ENCODE results near the gene DNAJB8. TPM values are rescaled to one million over a fixed set of nuclear protein-coding genes. Genes with fewer than 3 reads are reported as not detected.

DNAJB8 gene
- total and polyA plus RNA-seq, 9 of the 15 experiments (the other 6 are each of a cell fraction or from before 2014, with no cell fraction given): not detected

- TF ChIP-seq KDM5B (IDR thresholded peaks at IDR 0.05; ENCODE audit: insufficient replicate concordance, low read depth, low read length) (peak; percentile 24), NFE2L1 (tag; IDR thresholded peaks at IDR 0.05; ENCODE audit: borderline replicate concordance, low read depth) (no peak), ZBTB33 (CRISPR knock-in tag; IDR thresholded peaks at IDR 0.05) (peak; percentile 67)
These were observed 37.3 kb upstream of the DNAJB8 start (continued) for GRCh38 chr3:128503751-128504532.

GRCh38 chr3:128503164-128503651 is 36.5 kb upstream of the DNAJB8 start:
- Histone ChIP-seq H3K27me3 (ENCODE audit: control insufficient read depth in 2 of 2, insufficient read depth in 2 of 2, low read length in 2 of 2) (no peaks in the 10 kb centered on the region), H3K4me1 (replicated peaks in 1 of 2; ENCODE audit: control insufficient read depth in 2 of 2, insufficient read depth in 2 of 2, low read length in 2 of 2) (peaks cover 15 to 27% of the 10 kb centered on the region in 2 experiments; a peak in 4 of 5 replicates), H3K4me3 (no peak overlapping the region), H3K27ac (ENCODE audit: extremely low read depth, low read depth, low read length) (no peak overlapping the region), H3K9me3 (replicated peaks; ENCODE audit: control insufficient read depth, insufficient read depth, low read depth, low read length) (peaks cover 6% of the 10 kb centered on the region), H3K9ac (ENCODE audit: insufficient read depth in 1 of 2, low read depth in 2 of 2, low read length in 2 of 2) (no peak overlapping the region), H3K9me1 (ENCODE audit: control insufficient read depth, insufficient read depth, low read length) (peaks cover 5% of the 10 kb centered on the region), H3K79me2 (ENCODE audit: control insufficient read depth, insufficient read depth, low read length) (peaks cover 3% of the 10 kb centered on the region; the same call in 1 of the 3 replicates), H3K4me2 (ENCODE audit: insufficient read depth, low read length) (no peak overlapping the region), H4K20me1 (replicated peaks; ENCODE audit: control insufficient read depth, insufficient read depth, low read length) (no peaks in the 10 kb centered on the region), H3K36me3 (ENCODE audit: control insufficient read depth, insufficient read depth, low read length) (peaks cover 14% of the 10 kb centered on the region; the same call in 2 of the 3 replicates), H2AFZ (ENCODE audit: low read depth, low read length) (no peak overlapping the region)
- DNase-seq (ENCODE audit: extremely low read depth in 1 of 4, low spot score in 3 of 4) (peak in 1 of 4 experiments; percentile 47), ATAC-seq (peak; percentile 32; the same call in 2 of the 3 replicates), FAIRE-seq (peak; percentile 69)
- intact Hi-C loops (cut with micrococcal nuclease) (loop anchor here (5.0 kb wide), 1 partner anchor 44 kb away; no protein-coding TSS in a partner anchor), in situ Hi-C loops (cut with MboI) (no loop called here)
- no TSS peak for BruUV-seq (replicated peaks)
- 87% methylated on average over 12 of the region's 12 CpGs for WGBS (ENCODE audit: insufficient coverage, low coverage, missing lambda C conversion rate)
- CTCF ChIA-PET (ENCODE audit: low intra/inter-chr PET ratio): no interaction called here
- POLR2A ChIA-PET: interaction anchor here (0.7 to 1.2 kb wide), 2 partner anchors 13 to 16 kb away, joined by 3 to 5 read pairs; no protein-coding TSS in a partner anchor
- peak in 1 of 2 experiments; percentile 50; a peak in 2 of 4 replicates for TF ChIP-seq RAD21 (CRISPR knock-in tag; conservative IDR thresholded peaks at IDR 0.05 in 1 of 2, IDR thresholded peaks at IDR 0.05 in 1 of 2)
- peak in 2 of 3 experiments; percentile 32 to 34; a peak in 3 of 6 replicates for TF ChIP-seq CTCF (IDR thresholded peaks at IDR 0.05 in 2 of 3, conservative IDR thresholded peaks at IDR 0.05 in 1 of 3; ENCODE audit: insufficient read depth in 2 of 3, low read depth in 1 of 3, low read length in 3 of 3)
- 0 out of 2 replicates have a peak, but pooled peaks have one; percentile 18 for TF ChIP-seq POLR2A (conservative IDR thresholded peaks at IDR 0.05)
- TF ChIP-seq CTCFL (IDR thresholded peaks at IDR 0.05; ENCODE audit: borderline replicate concordance, insufficient read depth, low read depth, low read length, poor library complexity, severe bottlenecking): peak; percentile 48
- 0 out of 2 replicates have a peak, but pooled peaks have one; percentile 29 for TF ChIP-seq L3MBTL2 (IDR thresholded peaks at IDR 0.05)
- TF ChIP-seq POLR2G (IDR thresholded peaks at IDR 0.05; ENCODE audit: low read depth, low read length): peak; percentile 67

Data from K562 (cell line).